Stomach smooth muscle (tissue), 2 donors: ENCODE results near the gene SMIM20.
"Not testable (repeated sequence)": the region's sequence is repeated elsewhere in the genome, so short reads cannot be mapped to it uniquely, and the experiment has no call there.

ENCODE experiments used
- H3K27ac ChIP-seq: one replicate; pipeline ENCODE4 v1.7.0; 2013; ENCODE audit warnings: mild to moderate bottlenecking, low read length, inconsistent platforms
- H3K27me3 ChIP-seq, 2 donors: one replicate each; pipeline ENCODE4 v1.7.0; 2013; ENCODE audit warnings: low read length in 2 of 2; ENCODE audit not compliant: insufficient read depth in 2 of 2, control insufficient read depth in 1 of 2
- H3K36me3 ChIP-seq, 2 donors: one replicate each; pipeline ENCODE4 v1.7.0; 2013; ENCODE audit warnings: low read length in 2 of 2; ENCODE audit not compliant: control insufficient read depth in 2 of 2, insufficient read depth in 2 of 2
- H3K4me1 ChIP-seq: one replicate; pipeline ENCODE4 v1.7.0; 2013; ENCODE audit warnings: low read length; ENCODE audit not compliant: control insufficient read depth, insufficient read depth
- H3K4me3 ChIP-seq, 2 donors: one replicate each; pipeline ENCODE4 v1.7.0; 2013; ENCODE audit warnings: low read length in 2 of 2
- H3K9ac ChIP-seq, 2 donors: one replicate each; pipeline ENCODE4 v1.7.0; 2013; ENCODE audit warnings: low read length in 2 of 2, mild to moderate bottlenecking in 1 of 2
- H3K9me3 ChIP-seq, 2 donors: one replicate each; pipeline ENCODE4 v1.7.0; 2013; ENCODE audit warnings: low read length in 2 of 2; ENCODE audit not compliant: control insufficient read depth in 2 of 2
- donor health status: healthy.
- donor health status: Pancreatic carcinoma.

Gene SMIM20

DNA sequence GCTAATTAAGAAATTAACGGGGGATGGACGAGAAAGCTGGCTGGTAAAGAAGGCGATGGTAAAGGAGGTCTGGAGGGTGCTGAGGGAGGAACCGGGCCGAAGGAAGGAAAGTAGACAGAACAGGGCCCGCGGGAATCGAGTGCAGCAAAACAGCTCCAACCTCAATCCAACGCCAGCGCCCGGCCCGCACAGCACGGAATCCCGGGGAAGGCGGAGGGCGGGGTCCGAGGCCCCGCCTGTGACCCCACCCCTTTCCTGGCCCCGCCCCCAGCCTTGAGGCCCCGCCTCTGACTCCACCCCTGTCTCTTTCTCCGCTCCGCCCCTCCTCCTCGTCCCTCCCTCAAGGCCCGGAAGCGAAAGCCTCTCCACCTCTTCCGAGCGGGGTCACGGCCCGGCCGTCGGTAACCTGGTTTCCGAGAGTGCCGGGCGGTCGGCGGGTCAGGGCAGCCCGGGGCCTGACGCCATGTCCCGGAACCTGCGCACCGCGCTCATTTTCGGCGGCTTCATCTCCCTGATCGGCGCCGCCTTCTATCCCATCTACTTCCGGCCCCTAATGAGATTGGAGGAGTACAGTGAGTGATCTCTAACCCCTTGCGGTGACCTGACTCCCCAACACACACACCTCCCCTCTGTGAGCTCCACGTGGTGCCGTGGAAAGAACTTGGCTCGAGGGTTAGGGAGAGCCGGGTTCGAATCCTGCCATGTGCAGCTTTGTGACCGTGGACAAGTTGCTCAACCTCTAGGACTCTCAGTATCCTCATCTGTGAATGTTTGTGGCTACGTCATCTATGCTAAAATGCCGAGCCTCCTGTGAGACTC is at the start of gene SMIM20:
TSS of gene SMIM20 (plus strand) at position 370 of the 819 bp plus-strand sequence. CDS start at position 464, 94 bp downstream.
- Histone ChIP-seq H3K4me3 (peak within 1 kb of the TSS; percentile 94 to 98), H3K36me3 (peaks cover 0 to 2% of the 10 kb centered on the region in 2 donors), H3K9me3 (no peaks in the 10 kb centered on the region), H3K9ac (peak within 1 kb of the TSS; percentile 88 to 97), H3K27ac (peak within 1 kb of the TSS; percentile 83), H3K27me3 (no peaks in the 10 kb centered on the region), H3K4me1 (peaks cover 24% of the 10 kb centered on the region)

- no peak overlapping the region for H3K9ac ChIP-seq
- H3K27me3 ChIP-seq, result peaks cover 3 to 16% of the 10 kb centered on the region in 2 donors
- no peaks in the 10 kb centered on the region for H3K9me3 ChIP-seq
- H3K4me3 ChIP-seq, result no peak overlapping the region
- H3K36me3 ChIP-seq, result no peaks in the 10 kb centered on the region
- H3K27ac ChIP-seq, result no peak overlapping the region
- peaks cover 4% of the 10 kb centered on the region for H3K4me1 ChIP-seq
Measured at GRCh38 chr4:25865586-25865985, 48.4 kb upstream of the SMIM20 start.

GRCh38 chr4:25866401-25866800 is 47.6 kb upstream of the SMIM20 start:
- not testable (repeated sequence) for H3K36me3 ChIP-seq, H3K4me3 ChIP-seq, H3K9ac ChIP-seq, H3K27ac ChIP-seq, H3K27me3 ChIP-seq, H3K9me3 ChIP-seq, H3K4me1 ChIP-seq

DNA sequence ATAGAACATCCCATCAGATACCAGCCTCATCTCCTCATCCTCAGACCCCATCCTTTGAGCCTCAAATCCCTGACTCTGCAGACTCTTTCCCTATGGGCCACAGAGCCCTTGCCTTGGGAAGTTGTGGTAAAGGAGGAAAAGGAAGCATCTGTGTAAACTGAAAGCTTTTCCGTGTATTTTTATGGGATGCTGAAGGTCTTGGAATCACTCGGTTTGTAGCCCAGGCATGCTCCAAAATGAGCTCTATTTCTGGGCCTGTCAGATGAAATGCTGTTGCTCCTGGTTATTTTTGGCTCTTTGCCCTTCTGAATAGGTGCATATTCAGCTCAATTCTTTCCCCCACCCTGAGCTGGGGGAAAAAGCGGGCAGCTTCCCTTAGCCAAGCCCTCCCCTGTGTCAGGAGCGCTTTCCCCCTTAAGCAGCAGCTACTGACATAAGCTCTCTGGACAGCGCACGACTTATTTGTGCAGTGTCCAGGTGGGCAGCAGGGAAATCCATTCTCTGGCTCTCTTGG is 46.2 kb upstream of the SMIM20 start:
- Histone ChIP-seq H3K4me3 (no peak overlapping the region), H3K9me3 (no peaks in the 10 kb centered on the region), H3K36me3 (no peaks in the 10 kb centered on the region), H3K4me1 (no peaks in the 10 kb centered on the region), H3K27ac (no peak overlapping the region), H3K27me3 (no peaks in the 10 kb centered on the region), H3K9ac (no peak overlapping the region)

DNA sequence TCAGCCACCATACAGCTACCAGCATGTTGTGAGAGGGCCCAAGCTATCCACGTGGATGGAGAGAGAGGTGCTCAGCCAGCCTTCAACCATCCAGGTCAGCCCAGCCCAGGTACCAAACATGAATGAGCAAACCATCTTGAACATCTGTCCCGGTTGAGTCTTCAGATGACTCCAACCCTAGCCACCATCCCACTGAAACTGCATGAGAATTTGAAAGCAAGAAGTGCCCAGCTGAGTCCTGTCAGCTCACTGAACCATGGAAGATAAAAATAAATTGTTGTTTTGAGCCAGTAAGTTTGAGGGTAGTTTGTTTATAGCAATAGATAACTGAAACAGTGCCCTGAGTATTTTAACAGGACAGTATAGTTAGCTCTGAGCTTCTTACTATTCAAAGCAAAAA is 43.9 kb upstream of the SMIM20 start:
- H3K4me1 ChIP-seq, result no peaks in the 10 kb centered on the region
- H3K27ac ChIP-seq, result no peak overlapping the region
- H3K27me3 ChIP-seq, result no peaks in the 10 kb centered on the region
- no peaks in the 10 kb centered on the region for H3K36me3 ChIP-seq
- no peak overlapping the region for H3K9ac ChIP-seq
- H3K4me3 ChIP-seq, result no peak overlapping the region
- H3K9me3 ChIP-seq, result no peaks in the 10 kb centered on the region

DNA sequence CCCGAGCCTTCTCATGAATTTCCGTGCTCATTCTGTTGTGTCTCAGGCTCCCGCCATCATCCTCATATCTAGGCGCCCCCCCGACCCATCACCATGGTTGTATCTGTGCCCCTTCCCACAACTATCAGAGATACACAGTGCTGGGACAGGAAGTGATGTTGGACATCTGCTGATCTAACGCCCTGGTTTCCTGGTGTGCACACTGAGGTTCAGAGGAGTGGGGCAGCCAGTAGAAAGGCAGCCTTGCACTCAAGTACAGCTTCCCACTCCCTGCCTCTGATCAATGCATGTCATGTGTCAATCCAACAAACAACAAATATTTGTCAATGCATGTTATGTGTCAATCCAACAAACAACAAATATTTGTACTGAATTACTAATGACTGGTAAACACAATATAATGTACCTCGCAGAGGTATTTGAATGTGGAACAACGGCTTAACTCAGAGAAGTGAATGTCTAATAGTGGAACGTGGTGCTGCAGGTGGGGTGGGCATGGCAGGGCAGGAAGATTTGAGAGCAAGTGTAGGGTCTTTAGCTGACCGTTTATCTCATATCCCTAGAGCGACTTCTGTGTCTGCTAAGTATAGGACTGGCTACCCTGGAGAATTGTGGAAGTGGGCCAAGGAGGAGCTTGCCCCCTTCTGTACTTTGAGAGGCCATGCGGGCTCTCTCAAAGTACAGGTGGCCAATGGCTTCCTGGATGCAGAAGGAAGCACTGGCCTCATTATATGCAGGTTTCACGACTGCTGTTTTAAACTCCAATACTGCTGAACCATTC is 41.0 kb upstream of the SMIM20 start:
- H3K36me3 ChIP-seq, result no peaks in the 10 kb centered on the region
- no peaks in the 10 kb centered on the region for H3K9me3 ChIP-seq
- H3K4me1 ChIP-seq, result no peaks in the 10 kb centered on the region
- H3K27me3 ChIP-seq, result no peaks in the 10 kb centered on the region
- no peak overlapping the region for H3K27ac ChIP-seq
- H3K9ac ChIP-seq, result no peak overlapping the region
- H3K4me3 ChIP-seq, result no peak overlapping the region

DNA sequence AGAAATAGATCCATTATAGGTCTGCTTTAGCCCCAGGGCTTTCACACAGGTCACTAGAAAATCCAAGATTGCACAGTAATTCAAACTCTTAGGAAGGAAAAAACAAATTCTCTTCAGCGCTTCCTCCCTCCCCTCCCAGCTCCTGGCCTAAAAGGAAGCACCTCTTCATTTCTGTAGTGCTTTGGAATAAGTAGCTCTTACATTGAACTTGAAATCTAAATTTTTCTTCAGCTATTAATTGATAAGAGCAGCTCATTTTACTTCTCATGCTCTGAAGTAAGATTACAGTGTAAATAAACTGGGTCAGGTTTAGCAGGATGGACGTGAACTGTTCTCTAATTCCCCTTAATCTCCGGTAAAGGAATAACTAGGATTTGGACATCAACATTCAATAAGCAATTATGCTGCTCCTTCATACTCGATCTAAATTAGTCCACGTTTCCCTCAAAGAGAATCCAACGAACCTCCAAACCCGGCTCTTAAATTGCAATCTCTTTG is 40.3 kb upstream of the SMIM20 start:
- Histone ChIP-seq H3K4me3 (no peak overlapping the region), H3K9me3 (no peaks in the 10 kb centered on the region), H3K36me3 (no peaks in the 10 kb centered on the region), H3K9ac (no peak overlapping the region), H3K4me1 (no peaks in the 10 kb centered on the region), H3K27ac (no peak overlapping the region), H3K27me3 (no peaks in the 10 kb centered on the region)

- H3K9me3 ChIP-seq, result no peaks in the 10 kb centered on the region
- no peaks in the 10 kb centered on the region for H3K36me3 ChIP-seq
- no peak overlapping the region for H3K27ac ChIP-seq
- H3K4me1 ChIP-seq, result no peaks in the 10 kb centered on the region
- no peak overlapping the region for H3K9ac ChIP-seq
- no peak overlapping the region for H3K4me3 ChIP-seq
- H3K27me3 ChIP-seq, result no peaks in the 10 kb centered on the region
Measured at GRCh38 chr4:25874655-25875054, 39.4 kb upstream of the SMIM20 start.

DNA sequence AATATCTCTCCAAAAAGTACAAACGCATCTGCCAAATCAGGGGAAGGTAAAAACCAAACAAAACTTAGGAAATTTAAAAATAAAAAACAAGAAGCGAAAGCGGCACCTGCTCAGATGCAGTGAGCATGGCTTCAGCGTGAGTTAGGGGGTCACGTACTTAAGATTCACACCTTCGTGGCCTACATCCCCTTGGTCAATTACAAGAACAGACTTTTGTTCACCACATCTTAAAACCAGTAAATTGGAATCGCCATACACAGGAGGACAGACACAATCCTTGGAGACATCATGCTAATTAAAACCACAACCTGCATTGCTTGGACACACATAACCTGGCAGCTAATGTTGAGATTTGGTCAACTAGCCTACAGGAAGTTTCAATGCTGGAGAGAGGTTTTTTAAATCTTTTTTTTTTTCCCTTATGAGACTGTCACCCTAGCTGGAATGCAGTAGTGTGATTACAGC is 38.7 kb upstream of the SMIM20 start:
- H3K4me3 ChIP-seq, result no peak overlapping the region
- no peaks in the 10 kb centered on the region for H3K36me3 ChIP-seq
- no peaks in the 10 kb centered on the region for H3K9me3 ChIP-seq
- H3K4me1 ChIP-seq, result no peaks in the 10 kb centered on the region
- H3K27ac ChIP-seq, result no peak overlapping the region
- no peak overlapping the region for H3K9ac ChIP-seq
- no peaks in the 10 kb centered on the region for H3K27me3 ChIP-seq

- Histone ChIP-seq H3K9me3 (no peaks in the 10 kb centered on the region), H3K4me3 (no peak overlapping the region), H3K4me1 (no peaks in the 10 kb centered on the region), H3K27ac (no peak overlapping the region), H3K36me3 (no peaks in the 10 kb centered on the region), H3K27me3 (no peaks in the 10 kb centered on the region), H3K9ac (no peak overlapping the region)
Measured at GRCh38 chr4:25878676-25879075, 35.3 kb upstream of the SMIM20 start.
